K562 treated with DMSO at 1 percent for 48 hours (cell line): ENCODE results near the gene PGRMC1. TPM values are rescaled to one million over a fixed set of nuclear protein-coding genes. Genes with fewer than 3 reads are reported as not detected.

ENCODE experiments used
- total RNA-seq: library from RNA; unstranded; fragments of 300-600 nt; gene quantifications from 2 replicates; pipeline ENCODE4 v1.2.3, GENCODE V29; 2022; ENCODE audit warnings: low replicate concordance; ENCODE audit errors: extremely low read depth

PGRMC1 gene
- total RNA-seq: 234 TPM in 1 of 2 replicates, not detected in the other

GRCh38 chrX:119235872-119236622, at the start of gene PGRMC1:
PGRMC1 (plus strand) TSS chrX:119236285; CDS start chrX:119236364, 79 bp downstream.

Other genes starting within 250 kb of the PGRMC1 start
- gene CT47C1, start 163.3 kb upstream of the PGRMC1 start, total RNA-seq: not detected in 2 replicates
- not detected in 2 replicates for gene KIAA1210, start 108.5 kb upstream of the PGRMC1 start, total RNA-seq
- gene SLC25A43, start 163.1 kb downstream of the PGRMC1 start, total RNA-seq: not detected in 2 replicates
- 478 and 2,132 TPM in 2 replicates for gene SLC25A5, start 232.2 kb downstream of the PGRMC1 start, total RNA-seq